ENCODE data around the gene CCNF. TPM values are rescaled to one million over a fixed set of nuclear protein-coding genes. Genes with fewer than 3 reads are reported as not detected.

The CCNF gene
- total RNA-seq, 4 donors from 2014 or later: 0.27 to 2.1 (median 0.82) TPM

- no peaks in the 10 kb centered on the region for H3K4me1 ChIP-seq
- no peak overlapping the region for H3K27ac ChIP-seq
- 45 to 56% methylated on average over 2 to 4 of the region's 4 CpGs for WGBS, 2 donors (ENCODE audit: low coverage in 1 of 2)
- H3K4me3 ChIP-seq: no peak overlapping the region
- no peaks in the 10 kb centered on the region for H3K27me3 ChIP-seq
- ATAC-seq: no peak
- no peaks in the 10 kb centered on the region for H3K9me3 ChIP-seq
- no peaks in the 10 kb centered on the region for H3K36me3 ChIP-seq
- TF ChIP-seq POLR2A (IDR thresholded peaks at IDR 0.05): no peak
- TF ChIP-seq POLR2AphosphoS5 (IDR thresholded peaks at IDR 0.05): no peak
- TF ChIP-seq, protein P1, sequence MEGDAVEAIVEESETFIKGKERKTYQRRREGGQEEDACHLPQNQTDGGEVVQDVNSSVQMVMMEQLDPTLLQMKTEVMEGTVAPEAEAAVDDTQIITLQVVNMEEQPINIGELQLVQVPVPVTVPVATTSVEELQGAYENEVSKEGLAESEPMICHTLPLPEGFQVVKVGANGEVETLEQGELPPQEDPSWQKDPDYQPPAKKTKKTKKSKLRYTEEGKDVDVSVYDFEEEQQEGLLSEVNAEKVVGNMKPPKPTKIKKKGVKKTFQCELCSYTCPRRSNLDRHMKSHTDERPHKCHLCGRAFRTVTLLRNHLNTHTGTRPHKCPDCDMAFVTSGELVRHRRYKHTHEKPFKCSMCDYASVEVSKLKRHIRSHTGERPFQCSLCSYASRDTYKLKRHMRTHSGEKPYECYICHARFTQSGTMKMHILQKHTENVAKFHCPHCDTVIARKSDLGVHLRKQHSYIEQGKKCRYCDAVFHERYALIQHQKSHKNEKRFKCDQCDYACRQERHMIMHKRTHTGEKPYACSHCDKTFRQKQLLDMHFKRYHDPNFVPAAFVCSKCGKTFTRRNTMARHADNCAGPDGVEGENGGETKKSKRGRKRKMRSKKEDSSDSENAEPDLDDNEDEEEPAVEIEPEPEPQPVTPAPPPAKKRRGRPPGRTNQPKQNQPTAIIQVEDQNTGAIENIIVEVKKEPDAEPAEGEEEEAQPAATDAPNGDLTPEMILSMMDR (IDR thresholded peaks at IDR 0.05): no peak
Measured at GRCh38 chr16:2404099-2404498, 25.1 kb upstream of the CCNF start.

DNA sequence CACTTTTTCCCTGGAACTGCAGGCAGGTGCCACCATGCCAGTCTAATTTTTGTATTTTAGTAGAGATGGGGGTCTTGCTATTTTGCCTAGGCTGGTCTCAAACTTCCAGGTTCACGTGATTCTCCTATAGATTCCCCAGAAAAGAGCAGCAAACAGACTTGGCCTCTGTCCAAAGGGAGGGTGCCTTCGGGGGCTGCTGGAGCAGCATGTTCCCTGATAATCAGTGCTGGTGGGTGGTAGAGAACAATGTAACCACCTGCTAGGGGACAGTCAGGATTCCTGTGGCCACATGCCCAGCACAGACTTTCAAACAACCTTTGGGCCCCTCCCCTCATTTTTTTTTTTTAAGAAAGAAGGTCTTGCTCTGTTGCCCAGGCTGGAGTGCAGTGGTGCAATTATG lies 14.2 kb upstream of the CCNF start:
- H3K4me1 ChIP-seq: no peaks in the 10 kb centered on the region
- TF ChIP-seq POLR2AphosphoS5 (IDR thresholded peaks at IDR 0.05): no peak
- TF ChIP-seq, protein P1 (IDR thresholded peaks at IDR 0.05): no peak
- TF ChIP-seq EP300 (IDR thresholded peaks at IDR 0.05): no peak
- no peak for TF ChIP-seq POLR2A (IDR thresholded peaks at IDR 0.05)
- H3K27ac ChIP-seq: no peak overlapping the region
- H3K27me3 ChIP-seq: peaks cover 32% of the 10 kb centered on the region
- WGBS, 2 donors (ENCODE audit: low coverage in 1 of 2): 40 to 70% methylated on average over 1 to 2 of the region's 2 CpGs
- H3K36me3 ChIP-seq: no peaks in the 10 kb centered on the region
- H3K4me3 ChIP-seq: no peak overlapping the region
- H3K9me3 ChIP-seq: no peaks in the 10 kb centered on the region
- no peak for ATAC-seq

- H3K4me1 ChIP-seq: no peaks in the 10 kb centered on the region
- H3K27ac ChIP-seq: no peak overlapping the region
- H3K36me3 ChIP-seq: no peaks in the 10 kb centered on the region
- ATAC-seq: no peak
- peaks cover 25% of the 10 kb centered on the region for H3K27me3 ChIP-seq
- H3K4me3 ChIP-seq: no peak overlapping the region
- H3K9me3 ChIP-seq: no peaks in the 10 kb centered on the region
- TF ChIP-seq POLR2AphosphoS5 (IDR thresholded peaks at IDR 0.05) (no peak), EP300 (IDR thresholded peaks at IDR 0.05) (no peak)
- TF ChIP-seq, protein P1 (IDR thresholded peaks at IDR 0.05): no peak
Measured at GRCh38 chr16:2420035-2420434, 9.2 kb upstream of the CCNF start.

DNA sequence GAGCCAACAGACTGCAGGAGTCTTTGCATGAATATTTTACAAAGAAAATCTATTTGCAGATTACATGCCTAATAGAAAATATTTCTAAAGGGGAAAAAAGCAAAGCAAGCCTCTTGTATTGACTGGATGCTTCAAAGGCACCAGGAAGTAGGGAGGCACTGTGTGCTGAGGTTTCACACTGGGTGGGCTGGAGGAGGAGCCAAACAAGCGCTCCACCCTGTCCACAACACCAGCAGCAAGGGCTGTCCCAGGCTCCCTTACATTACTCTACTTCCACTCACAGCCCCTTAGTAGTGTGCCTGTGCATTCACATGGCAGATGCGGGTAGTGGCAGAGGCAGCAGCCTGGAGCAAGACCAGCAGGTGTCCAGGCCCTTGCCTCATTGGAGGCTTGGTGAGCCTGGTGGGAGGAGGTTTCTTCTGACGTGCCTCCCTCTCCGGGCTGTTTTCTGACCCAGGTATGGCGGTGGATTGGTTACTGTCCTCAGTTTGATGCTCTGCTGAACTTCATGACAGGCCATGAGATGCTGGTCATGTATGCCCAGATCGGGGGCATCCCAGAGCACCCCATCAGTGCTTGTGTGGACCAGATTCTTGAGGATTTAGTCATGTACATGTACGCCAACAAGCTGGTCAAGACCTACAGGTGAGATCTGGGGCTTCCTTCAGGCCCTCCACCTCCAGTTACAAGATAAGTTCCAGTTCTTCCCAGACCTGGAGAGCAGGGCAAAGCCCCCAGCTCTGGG lies 7.0 kb upstream of the CCNF start:
- H3K27me3 ChIP-seq: peaks cover 4% of the 10 kb centered on the region
- no peaks in the 10 kb centered on the region for H3K36me3 ChIP-seq
- WGBS, 2 donors (ENCODE audit: low coverage in 1 of 2): 67% methylated on average over 3 of the region's 7 CpGs; no CpG with 5 or more reads in 1 of the 2 donors
- ATAC-seq: no peak
- H3K4me3 ChIP-seq: no peak overlapping the region
- TF ChIP-seq, protein P1 (IDR thresholded peaks at IDR 0.05): no peak
- no peaks in the 10 kb centered on the region for H3K4me1 ChIP-seq
- H3K27ac ChIP-seq: no peak overlapping the region
- H3K9me3 ChIP-seq: no peaks in the 10 kb centered on the region
